ENCODE data around the gene FAU. TPM values are rescaled to one million over a fixed set of nuclear protein-coding genes. Genes with fewer than 3 reads are reported as not detected.

FAU gene
- total and polyA plus RNA-seq, 2 of the 13 experiments (the other 11 are each of a cell fraction or from before 2014, with no cell fraction given), result 374 to 869 TPM

DNA sequence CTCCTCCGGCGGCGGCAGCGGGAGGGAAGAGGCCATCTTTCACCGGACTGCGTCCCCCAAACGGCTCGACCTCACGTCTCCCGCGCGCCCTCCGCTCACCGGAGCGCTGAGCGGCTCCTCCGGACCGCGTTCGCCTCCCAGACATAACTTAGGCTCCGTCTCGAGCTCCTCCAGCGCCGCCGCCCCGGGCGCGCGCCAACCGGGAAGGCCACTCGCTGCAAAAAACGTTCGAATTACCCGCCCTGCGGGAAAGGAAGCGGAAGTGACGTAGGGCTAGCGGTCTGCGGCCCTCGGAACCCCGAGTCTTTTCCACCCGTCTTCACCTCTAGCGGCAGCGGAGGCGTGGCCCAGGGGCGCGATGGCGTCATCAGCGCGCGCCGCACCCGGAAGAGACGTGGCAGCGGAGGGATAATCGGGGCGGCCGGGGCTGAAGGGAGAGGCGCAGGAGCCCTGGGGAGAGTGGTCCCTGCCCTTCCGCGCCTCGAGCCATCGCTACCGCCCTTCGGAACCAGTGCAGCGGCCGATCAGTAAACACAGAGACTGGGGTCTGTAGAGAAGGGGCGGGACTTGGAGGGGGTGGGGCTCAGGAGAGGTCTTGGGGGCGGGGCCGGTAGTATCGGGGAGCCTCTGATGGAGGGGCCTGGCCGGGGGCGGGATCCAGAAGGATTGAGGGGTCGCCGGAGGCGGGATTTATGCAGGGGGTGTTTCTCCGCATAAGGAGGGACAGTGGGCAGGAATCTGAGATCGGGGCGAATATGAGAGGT, 37.9 kb downstream of the FAU start, which contains the start of the genes CDCA5 and ZFPL1 (continued):
- peak; percentile 41; the same call in 1 of the 2 replicates for TF ChIP-seq FOXP4 (CRISPR knock-in tag; IDR thresholded peaks at IDR 0.05)
- TF ChIP-seq GATAD2A (CRISPR knock-in tag; IDR thresholded peaks at IDR 0.05), result peak; percentile 66
- peak; percentile 50; the same call in 1 of the 2 replicates for TF ChIP-seq ZSCAN29 (CRISPR knock-in tag; conservative IDR thresholded peaks at IDR 0.05)
- TF ChIP-seq FOSL2 (CRISPR knock-in tag; IDR thresholded peaks at IDR 0.05), result peak; percentile 53
- TF ChIP-seq ZNF609 (CRISPR knock-in tag; IDR thresholded peaks at IDR 0.05; ENCODE audit: borderline replicate concordance), result peak; percentile 68
- 0 out of 2 replicates have a peak, but pooled peaks have one; percentile 65 for TF ChIP-seq ZNF749 (CRISPR knock-in tag; IDR thresholded peaks at IDR 0.05; ENCODE audit: borderline replicate concordance)
- TF ChIP-seq HOXD1 (CRISPR knock-in tag; IDR thresholded peaks at IDR 0.05), result no peak
- no peak for TF ChIP-seq EED (CRISPR knock-in tag; IDR thresholded peaks at IDR 0.05)
- peak; percentile 100 for TF ChIP-seq SAP130 (CRISPR knock-in tag; IDR thresholded peaks at IDR 0.05; ENCODE audit: low read depth)
- no peak for TF ChIP-seq ZNF121 (CRISPR knock-in tag; IDR thresholded peaks at IDR 0.05)
- no peak for TF ChIP-seq GRHL1 (CRISPR knock-in tag; conservative IDR thresholded peaks at IDR 0.05)
- no peak; the same call in 1 of the 2 replicates for TF ChIP-seq GFI1 (CRISPR knock-in tag; IDR thresholded peaks at IDR 0.05; ENCODE audit: borderline replicate concordance)
- TF ChIP-seq AHDC1 (CRISPR knock-in tag; IDR thresholded peaks at IDR 0.05; ENCODE audit: borderline replicate concordance), result no peak
- peak; percentile 86; the same call in 1 of the 2 replicates for TF ChIP-seq ZNF564 (CRISPR knock-in tag; IDR thresholded peaks at IDR 0.05)
- 0 out of 2 replicates have a peak, but pooled peaks have one; percentile 80 for TF ChIP-seq ZFP1 (CRISPR knock-in tag; IDR thresholded peaks at IDR 0.05)

All from HepG2 (cell line).